Esophagus (tissue), 2 donors: ENCODE measurements around the gene RABGAP1L. TPM values are rescaled to one million over a fixed set of nuclear protein-coding genes. Genes with fewer than 3 reads are reported as not detected.

ENCODE experiments used
- H3K27ac ChIP-seq, 2 donors: one replicate each; pipeline ENCODE4 v1.5.1; 2013; ENCODE audit warnings: low read depth in 2 of 2, mild to moderate bottlenecking in 2 of 2, inconsistent platforms in 1 of 2, low read length in 1 of 2, moderate library complexity in 1 of 2
- H3K27me3 ChIP-seq, 2 donors: one replicate each; pipeline ENCODE4 v1.6.1; 2013; ENCODE audit warnings: low read length in 2 of 2, control low read depth in 1 of 2, mild to moderate bottlenecking in 1 of 2; ENCODE audit not compliant: insufficient read depth in 2 of 2, control insufficient read depth in 1 of 2
- H3K36me3 ChIP-seq, 2 donors: one replicate each; pipeline ENCODE4 v1.6.1; 2013; ENCODE audit warnings: low read length in 1 of 2; ENCODE audit not compliant: control insufficient read depth in 2 of 2, insufficient read depth in 2 of 2
- H3K4me1 ChIP-seq, 2 donors: one replicate each; pipeline ENCODE4 v1.6.1; 2013; ENCODE audit warnings: low read length in 1 of 2; ENCODE audit not compliant: control insufficient read depth in 2 of 2, insufficient read depth in 2 of 2
- H3K4me3 ChIP-seq, 2 donors: one replicate each; pipeline ENCODE4 v1.5.1; 2013; ENCODE audit warnings: low read length in 2 of 2, mild to moderate bottlenecking in 2 of 2, low read depth in 1 of 2, moderate library complexity in 1 of 2
- H3K9me3 ChIP-seq, 2 donors: one replicate each; pipeline ENCODE4 v1.6.1; 2013; ENCODE audit warnings: mild to moderate bottlenecking in 2 of 2, low read depth in 1 of 2, low read length in 1 of 2, moderate library complexity in 1 of 2; ENCODE audit not compliant: control insufficient read depth in 2 of 2, insufficient read depth in 1 of 2
- WGBS, 2 donors: extraction: QIAGEN DNeasy Blood & Tissue Kit; methylation state at CpG; one replicate each; pipeline ENCODE4 v1.1.7; 2013; 5-methylcytosine and 5-hydroxymethylcytosine counted together
- polyA plus RNA-seq, 2 donors: library from polyadenylated mRNA; stranded (reverse); fragments of 200-250 nt; gene quantifications; one replicate each; pipeline ENCODE4 v1.2.3, GENCODE V29; 2013
- donor health status: healthy with polysubstance abuse.
- donor health status: Bipolar disorder and iron deficiency.

The RABGAP1L gene
- polyA plus RNA-seq, 2 donors = 9.2 to 13.0 TPM

- H3K9me3 ChIP-seq = no peaks in the 10 kb centered on the region
- H3K4me3 ChIP-seq = no peak overlapping the region
- no peaks in the 10 kb centered on the region for H3K36me3 ChIP-seq
- H3K4me1 ChIP-seq = no peaks in the 10 kb centered on the region
- no peaks in the 10 kb centered on the region for H3K27me3 ChIP-seq
- WGBS, 2 donors = 53 to 76% methylated on average over 1 of the region's 1 CpG
- no peak overlapping the region for H3K27ac ChIP-seq
Measured at GRCh38 chr1:174788981-174789380, 629.7 kb downstream of the RABGAP1L start.

GRCh38 chr1:174789399-174789798 lies 630.1 kb downstream of the RABGAP1L start:
- 79 to 88% methylated on average over 1 of the region's 1 CpG for WGBS, 2 donors
- no peak overlapping the region for H3K27ac ChIP-seq
- no peaks in the 10 kb centered on the region for H3K27me3 ChIP-seq
- no peaks in the 10 kb centered on the region for H3K9me3 ChIP-seq
- H3K4me3 ChIP-seq = no peak overlapping the region
- H3K36me3 ChIP-seq = no peaks in the 10 kb centered on the region
- H3K4me1 ChIP-seq = no peaks in the 10 kb centered on the region

- no peak overlapping the region for H3K4me3 ChIP-seq
- WGBS, 2 donors = 47 to 55% methylated on average over 2 of the region's 2 CpGs
Measured at GRCh38 chr1:174791863-174792262, 632.5 kb downstream of the RABGAP1L start.

GRCh38 chr1:174794861-174795260 lies 635.5 kb downstream of the RABGAP1L start:
- H3K4me3 ChIP-seq = no peak overlapping the region
- H3K27ac ChIP-seq = no peak overlapping the region
- peaks cover 0 to 2% of the 10 kb centered on the region in 2 donors for H3K4me1 ChIP-seq
- no peaks in the 10 kb centered on the region for H3K9me3 ChIP-seq
- no peaks in the 10 kb centered on the region for H3K36me3 ChIP-seq
- 100% methylated on average over 1 of the region's 1 CpG for WGBS, 2 donors
- H3K27me3 ChIP-seq = no peaks in the 10 kb centered on the region

More at GRCh38 chr1:174791863-174792262, 632.5 kb downstream of the RABGAP1L start:
- Histone ChIP-seq H3K27ac (no peak overlapping the region), H3K36me3 (no peaks in the 10 kb centered on the region), H3K9me3 (no peaks in the 10 kb centered on the region), H3K4me1 (no peaks in the 10 kb centered on the region), H3K27me3 (no peaks in the 10 kb centered on the region)

GRCh38 chr1:174795806-174796205 lies 636.5 kb downstream of the RABGAP1L start:
- no peaks in the 10 kb centered on the region for H3K36me3 ChIP-seq
- no peaks in the 10 kb centered on the region for H3K27me3 ChIP-seq
- H3K27ac ChIP-seq = no peak overlapping the region
- no peaks in the 10 kb centered on the region for H3K9me3 ChIP-seq
- no peak overlapping the region for H3K4me3 ChIP-seq
- 68 to 87% methylated on average over 2 of the region's 2 CpGs for WGBS, 2 donors
- peaks cover 2% of the 10 kb centered on the region in 2 donors for H3K4me1 ChIP-seq

- H3K27me3 ChIP-seq = no peaks in the 10 kb centered on the region
- 93 to 97% methylated on average over 2 of the region's 2 CpGs for WGBS, 2 donors
- H3K27ac ChIP-seq = no peak overlapping the region
- peaks cover 2% of the 10 kb centered on the region in 2 donors for H3K4me1 ChIP-seq
- no peaks in the 10 kb centered on the region for H3K9me3 ChIP-seq
- H3K36me3 ChIP-seq = no peaks in the 10 kb centered on the region
- H3K4me3 ChIP-seq = no peak overlapping the region
Measured at GRCh38 chr1:174797398-174797797, 638.1 kb downstream of the RABGAP1L start.

- Histone ChIP-seq H3K9me3 (no peaks in the 10 kb centered on the region), H3K36me3 (no peaks in the 10 kb centered on the region), H3K4me1 (peaks cover 2% of the 10 kb centered on the region in 2 donors), H3K4me3 (peak overlapping the region in 1 of 2 donors; percentile 64), H3K27ac (peak overlapping the region; percentile 54 to 85), H3K27me3 (no peaks in the 10 kb centered on the region)
- WGBS, 2 donors = 22 to 39% methylated on average over 3 of the region's 3 CpGs
Measured at GRCh38 chr1:174799136-174799479, 639.8 kb downstream of the RABGAP1L start.

- peak overlapping the region; percentile 48 to 64 for H3K4me3 ChIP-seq
- H3K27ac ChIP-seq = peak overlapping the region; percentile 51 to 54
- 9 to 11% methylated on average over 10 of the region's 10 CpGs for WGBS, 2 donors
- H3K9me3 ChIP-seq = no peaks in the 10 kb centered on the region
- no peaks in the 10 kb centered on the region for H3K36me3 ChIP-seq
- H3K4me1 ChIP-seq = peaks cover 2% of the 10 kb centered on the region in 2 donors
- H3K27me3 ChIP-seq = no peaks in the 10 kb centered on the region
Measured at GRCh38 chr1:174800216-174800851, 641.0 kb downstream of the RABGAP1L start.

- no peaks in the 10 kb centered on the region for H3K9me3 ChIP-seq
- H3K27ac ChIP-seq = no peak overlapping the region
- 32 to 55% methylated on average over 1 of the region's 1 CpG for WGBS, 2 donors
- peaks cover 2% of the 10 kb centered on the region in 2 donors for H3K4me1 ChIP-seq
- H3K4me3 ChIP-seq = no peak overlapping the region
- no peaks in the 10 kb centered on the region for H3K36me3 ChIP-seq
- H3K27me3 ChIP-seq = no peaks in the 10 kb centered on the region
Measured at GRCh38 chr1:174800876-174801275, 641.6 kb downstream of the RABGAP1L start.

- WGBS, 2 donors = 36 to 49% methylated on average over 2 of the region's 2 CpGs
- H3K4me1 ChIP-seq = no peaks in the 10 kb centered on the region
- no peaks in the 10 kb centered on the region for H3K27me3 ChIP-seq
- no peak overlapping the region for H3K27ac ChIP-seq
- no peak overlapping the region for H3K4me3 ChIP-seq
- no peaks in the 10 kb centered on the region for H3K36me3 ChIP-seq
- H3K9me3 ChIP-seq = no peaks in the 10 kb centered on the region
Measured at GRCh38 chr1:174809755-174810280, 650.5 kb downstream of the RABGAP1L start.
